ENCODE results near the gene PRDM1.

DNA sequence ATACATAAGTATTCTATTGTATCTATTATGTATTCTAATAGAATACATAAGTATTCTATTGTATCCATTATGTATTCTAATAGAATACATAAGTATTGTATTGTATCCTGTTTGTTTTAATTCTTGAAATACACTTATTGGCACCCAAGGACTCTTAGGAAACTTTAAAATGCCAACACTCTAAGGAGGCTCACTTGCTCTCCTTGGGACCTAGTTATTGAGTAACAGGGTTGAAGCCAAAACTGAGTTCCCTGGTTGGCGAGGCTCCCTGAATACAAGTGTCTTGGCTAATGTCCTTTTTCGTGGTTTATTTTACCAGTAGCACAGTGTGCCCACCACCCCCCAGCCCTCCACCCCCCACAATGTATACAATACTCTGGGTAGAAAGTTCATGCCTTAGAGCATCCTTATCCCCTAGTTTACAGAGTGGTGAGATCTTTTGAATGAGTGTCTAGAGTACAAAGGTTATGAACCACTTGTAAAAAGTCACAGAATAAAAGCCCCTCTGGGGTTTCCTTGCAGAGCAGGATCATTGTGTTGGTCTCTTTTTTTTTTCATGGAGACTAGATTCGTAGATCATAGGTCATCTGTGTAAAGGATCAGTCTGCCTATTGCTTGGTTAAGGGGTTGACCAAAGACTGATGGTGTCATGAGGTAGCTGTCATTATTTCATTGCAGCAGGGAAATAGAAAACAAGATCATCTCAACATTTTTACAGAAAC is 32.5 kb upstream of the PRDM1 start:
- TF ChIP-seq GATA2 (IDR thresholded peaks at IDR 0.05; ENCODE audit: low read depth, low read length) (no peak), GATA3 (IDR thresholded peaks at IDR 0.05; ENCODE audit: low read depth, low read length) (no peak)
